ENCODE data around the gene ANXA6. TPM values are rescaled to one million over a fixed set of nuclear protein-coding genes. Genes with fewer than 3 reads are reported as not detected.

The ANXA6 gene
- total RNA-seq, 1 donor from 2014 or later, result 222 TPM

DNA sequence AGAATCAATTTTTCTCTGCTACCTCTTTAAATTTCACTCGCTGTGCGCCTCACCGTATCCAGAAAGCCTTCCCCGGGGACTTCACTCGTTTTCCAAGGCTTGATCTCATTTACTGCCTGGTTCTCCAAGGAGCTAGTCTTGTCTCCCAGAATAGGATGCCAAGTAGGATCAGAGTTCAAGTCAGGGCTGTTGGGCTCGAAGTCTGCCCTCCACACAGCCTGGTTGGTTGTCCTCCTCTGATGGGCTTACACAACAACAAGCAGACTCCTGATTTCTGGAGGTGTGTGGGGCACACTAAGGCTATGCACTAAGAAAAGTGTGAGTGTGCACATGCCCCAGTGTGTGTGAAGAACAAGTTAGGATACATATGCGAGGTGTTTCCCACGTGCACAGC lies 62.7 kb downstream of the ANXA6 start:
- peak; percentile 53 for ATAC-seq
- DNase-seq (ENCODE audit: missing footprints), result no peak
- intact Hi-C loops (cut with DNase I), result no loop called here

- DNase-seq (ENCODE audit: missing footprints) (no peak), ATAC-seq (no peak)
- intact Hi-C loops (cut with DNase I), result no loop called here
Observed at GRCh38 chr5:151094030-151094851, 63.3 kb downstream of the ANXA6 start.

GRCh38 chr5:151093476-151093889 lies 64.1 kb downstream of the ANXA6 start:
- intact Hi-C loops (cut with DNase I), result no loop called here
- ATAC-seq (peak; percentile 61), DNase-seq (ENCODE audit: missing footprints) (no peak)

GRCh38 chr5:151092762-151093161 lies 64.8 kb downstream of the ANXA6 start:
- no peak for DNase-seq (ENCODE audit: missing footprints)
- no peak for ATAC-seq
- intact Hi-C loops (cut with DNase I), result no loop called here

DNA sequence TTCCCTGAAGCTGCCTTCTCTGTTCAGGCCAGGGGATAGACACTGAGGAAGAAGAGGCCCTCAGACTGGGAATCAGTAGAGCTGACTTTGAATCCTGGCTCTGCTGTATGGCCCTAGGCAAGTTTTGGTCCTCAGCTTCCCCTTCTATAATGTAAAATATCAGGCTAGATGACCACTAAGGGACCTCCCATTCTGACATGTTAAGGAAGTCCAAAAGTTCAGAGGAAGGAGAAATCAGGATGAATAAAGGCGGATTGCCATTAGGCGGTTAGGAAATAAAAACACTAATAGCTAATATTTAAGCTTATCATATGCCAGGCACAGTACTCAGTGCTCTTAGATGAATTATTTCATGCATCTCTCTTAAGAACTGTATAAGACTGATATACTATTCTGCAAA lies 67.9 kb downstream of the ANXA6 start:
- intact Hi-C loops (cut with DNase I), result no loop called here
- DNase-seq (ENCODE audit: missing footprints) (no peak), ATAC-seq (no peak)

GRCh38 chr5:151088986-151089385 lies 68.6 kb downstream of the ANXA6 start:
- DNase-seq (ENCODE audit: missing footprints), result no peak
- intact Hi-C loops (cut with DNase I), result no loop called here
- ATAC-seq, result no peak

DNA sequence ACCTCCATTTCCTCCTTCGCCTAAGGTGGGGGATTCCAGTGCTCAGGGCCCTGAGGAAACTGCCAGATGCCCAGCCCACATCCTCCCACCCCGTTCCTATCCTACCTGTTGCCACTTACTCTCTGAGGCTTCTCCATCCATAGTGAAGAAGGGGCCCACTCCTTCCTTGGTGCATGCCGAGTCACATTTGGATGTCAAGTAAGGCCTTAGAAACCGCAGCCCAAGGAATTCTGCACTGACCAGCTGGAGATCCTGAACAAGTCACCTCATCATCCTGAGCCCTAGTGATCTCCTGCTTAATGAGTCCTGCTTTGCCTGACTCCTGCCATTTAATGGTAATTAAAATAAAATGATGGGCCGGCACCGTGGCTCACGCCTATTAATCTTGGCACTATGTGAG lies 70.1 kb downstream of the ANXA6 start:
- no peak for DNase-seq (ENCODE audit: missing footprints)
- no peak for ATAC-seq

GRCh38 chr5:151086905-151087360 lies 70.6 kb downstream of the ANXA6 start:
- ATAC-seq (no peak), DNase-seq (ENCODE audit: missing footprints) (no peak)
- intact Hi-C loops (cut with DNase I), result no loop called here

More for the DNA sequence above, 70.1 kb downstream of the ANXA6 start:
- intact Hi-C loops (cut with DNase I), result no loop called here

DNA sequence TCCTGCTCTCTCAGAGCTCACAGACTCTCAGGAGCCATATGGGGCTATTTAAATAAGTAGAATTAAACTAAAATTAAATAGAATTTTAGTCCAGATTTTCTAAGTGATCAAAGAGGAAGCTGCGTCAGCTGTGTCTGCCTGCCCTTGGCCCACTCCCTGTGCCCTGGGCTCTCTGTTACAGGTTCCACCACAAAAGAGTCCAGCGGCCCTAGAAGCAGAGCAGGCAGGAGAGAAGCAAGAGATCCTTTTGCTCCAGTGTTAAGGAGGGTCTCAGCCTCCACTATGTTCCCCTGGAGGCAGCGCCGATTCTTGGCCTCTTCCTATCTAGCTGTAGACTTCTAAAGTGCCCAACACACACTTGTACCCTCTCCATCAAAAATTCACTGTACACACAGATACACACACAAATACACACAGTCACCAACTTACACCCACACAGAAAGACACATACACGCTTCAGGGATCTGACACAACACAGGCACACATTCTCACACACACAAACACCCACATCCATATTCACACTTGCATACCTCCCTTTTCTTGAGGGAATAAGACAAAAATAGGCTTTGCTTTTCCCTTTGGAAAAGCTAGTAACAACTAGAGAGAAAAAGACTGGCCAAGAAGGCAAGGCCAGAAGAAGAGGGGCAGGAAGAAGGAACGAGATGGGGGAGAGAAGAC lies 71.2 kb downstream of the ANXA6 start:
- intact Hi-C loops (cut with DNase I), result no loop called here
- no peak for ATAC-seq
- DNase-seq (ENCODE audit: missing footprints), result no peak

- DNase-seq (ENCODE audit: missing footprints) (no peak), ATAC-seq (peak; percentile 53)
- intact Hi-C loops (cut with DNase I), result no loop called here
Observed at GRCh38 chr5:151085517-151086041, 72.0 kb downstream of the ANXA6 start.

GRCh38 chr5:151084363-151084762 lies 73.2 kb downstream of the ANXA6 start:
- intact Hi-C loops (cut with DNase I), result no loop called here

GRCh38 chr5:151083081-151083676 lies 74.4 kb downstream of the ANXA6 start:
- intact Hi-C loops (cut with DNase I), result no loop called here
- ATAC-seq (no peak), DNase-seq (ENCODE audit: missing footprints) (no peak)

More at GRCh38 chr5:151084363-151084762, 73.2 kb downstream of the ANXA6 start:
- DNase-seq (ENCODE audit: missing footprints), result no peak
- ATAC-seq, result no peak

GRCh38 chr5:151082282-151082902 lies 75.2 kb downstream of the ANXA6 start:
- intact Hi-C loops (cut with DNase I), result no loop called here
- DNase-seq (ENCODE audit: missing footprints) (no peak), ATAC-seq (no peak)

DNA sequence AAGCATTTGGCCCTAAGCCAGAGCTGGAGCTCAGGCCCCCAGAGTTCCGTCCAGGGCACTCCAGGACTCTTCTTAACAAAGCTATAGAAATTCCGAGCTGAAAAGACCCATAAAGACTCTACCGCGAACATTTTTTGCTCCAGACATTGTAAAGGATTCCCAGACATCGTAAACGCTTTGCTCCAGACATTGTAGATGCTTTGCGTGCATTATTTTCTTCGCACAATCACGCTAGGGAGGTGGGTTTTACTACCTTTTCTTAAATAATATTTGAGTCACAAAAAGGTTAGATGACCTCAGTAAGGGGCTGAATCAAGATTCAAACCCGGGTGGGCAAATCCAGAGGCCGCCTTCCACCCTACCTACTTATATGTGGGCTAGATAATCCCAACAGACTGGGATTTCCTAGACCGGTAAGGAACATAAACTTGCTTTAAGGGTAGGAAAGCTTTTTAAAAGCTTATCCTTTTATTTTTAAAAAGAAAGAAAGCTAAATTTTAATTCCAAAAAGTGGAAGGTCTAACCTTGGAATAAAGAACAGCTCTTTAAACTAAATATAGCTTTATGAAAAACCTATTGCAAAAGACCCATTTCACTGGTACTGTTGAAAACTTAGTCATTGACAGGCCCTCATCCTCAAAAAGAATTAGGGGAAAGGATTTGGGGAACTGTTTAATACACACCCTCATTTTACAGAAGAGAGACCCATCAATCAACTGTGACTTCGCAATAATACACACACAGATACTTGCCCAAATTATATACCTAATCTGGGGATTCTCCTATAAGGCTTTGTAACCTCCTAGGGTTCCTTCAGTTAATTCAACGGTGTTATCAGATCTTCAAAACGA lies 75.9 kb downstream of the ANXA6 start:
- intact Hi-C loops (cut with DNase I), result loop anchor here (2.0 kb wide), 2 partner anchors 19 to 33 kb away; no protein-coding TSS in a partner anchor

DNA sequence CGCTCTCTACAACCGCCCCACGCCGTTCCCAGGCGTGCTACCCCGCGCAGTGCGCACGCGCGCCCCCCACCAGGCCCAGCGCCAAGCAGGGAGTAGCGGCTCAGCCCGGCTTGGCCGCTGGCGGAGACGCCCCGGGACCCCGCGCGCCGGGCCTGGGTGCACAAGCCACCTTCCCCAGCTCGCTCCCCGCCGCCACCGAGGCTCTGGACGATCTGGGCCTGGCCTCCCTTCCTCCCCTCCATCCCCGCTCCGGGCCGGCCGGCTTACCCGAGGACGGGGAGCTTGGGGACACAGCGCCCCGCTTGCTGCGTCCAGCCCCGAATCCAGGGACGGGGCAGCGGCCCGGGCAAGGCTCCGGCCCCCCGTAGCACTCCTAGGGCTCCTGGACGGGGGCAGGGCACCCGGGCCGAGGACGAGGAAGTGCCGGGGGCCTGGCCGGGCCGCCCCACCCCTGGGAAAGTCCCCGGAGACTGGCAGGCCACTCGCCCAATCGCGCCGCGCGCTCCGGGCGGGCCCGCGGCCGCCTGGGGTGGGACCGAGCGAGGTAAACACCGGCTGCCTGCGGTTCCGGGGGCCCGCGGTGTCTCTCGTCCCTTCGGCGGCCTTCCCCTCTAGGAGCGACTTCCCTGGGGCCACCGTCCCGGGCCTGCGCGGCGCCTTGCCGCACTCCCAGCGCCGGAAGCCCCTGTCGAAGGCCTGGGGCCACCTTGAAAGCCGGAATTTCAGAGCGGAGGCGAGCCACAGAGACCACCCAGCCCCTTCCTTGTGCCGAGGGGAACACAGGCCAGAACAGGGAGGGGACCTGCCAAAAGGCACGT lies 76.8 kb downstream of the ANXA6 start, which contains the start of gene TNIP1:
TSS of gene TNIP1 (minus strand) at position 422 of the 818 bp plus-strand sequence. CDS start 15,939 bp downstream, outside the sequence.
- peak; percentile 96 for ATAC-seq
- DNase-seq (ENCODE audit: missing footprints), result peak; percentile 95
- intact Hi-C loops (cut with DNase I), result loop anchor here (2.0 kb wide), 2 partner anchors 18 to 34 kb away; no protein-coding TSS in a partner anchor

More for the DNA sequence above, 75.9 kb downstream of the ANXA6 start:
- ATAC-seq, result no peak
- DNase-seq (ENCODE audit: missing footprints), result no peak

DNA sequence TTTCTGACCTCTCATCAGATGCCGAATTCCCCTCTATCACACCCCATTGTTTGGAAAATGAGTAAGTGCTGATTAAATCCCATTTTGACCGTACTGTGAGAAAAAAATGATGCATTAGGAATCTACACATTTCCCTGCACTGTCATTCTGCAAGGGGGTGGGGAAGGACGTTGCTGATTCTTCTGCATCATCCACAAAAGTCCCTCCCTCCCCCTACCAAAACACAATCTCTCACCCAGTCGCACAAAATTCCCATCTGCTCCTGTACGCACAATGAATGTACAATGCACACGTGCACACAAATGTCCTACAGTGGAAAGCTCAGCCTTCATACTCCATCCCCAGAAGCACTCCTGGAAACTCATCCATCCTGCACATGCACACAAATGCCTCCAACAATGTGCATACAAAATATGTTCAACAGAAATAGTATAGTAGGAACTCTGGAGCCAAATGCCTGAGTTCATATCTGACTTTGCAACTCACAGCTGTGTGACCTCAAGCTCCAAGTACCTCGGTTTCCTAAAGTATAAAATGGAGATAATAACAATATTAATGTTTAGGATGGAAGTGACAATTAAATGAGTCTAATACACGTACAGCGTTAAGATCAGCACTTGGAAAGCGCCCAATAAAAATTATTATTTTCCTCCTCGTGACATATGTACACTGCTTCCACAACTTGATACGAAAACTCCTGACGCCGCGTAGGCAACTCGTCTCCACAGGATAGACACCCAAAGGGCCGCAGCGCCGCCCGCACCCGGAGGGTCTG lies 77.6 kb downstream of the ANXA6 start:
- DNase-seq (ENCODE audit: missing footprints), result no peak
- no peak for ATAC-seq
- intact Hi-C loops (cut with DNase I), result loop anchor here (2.0 kb wide), 2 partner anchors 17 to 35 kb away; no protein-coding TSS in a partner anchor
